Gastroesophageal sphincter (tissue), 3 donors: ENCODE measurements around the gene RAB6B.

Source experiments
- CTCF ChIP-seq, 4 experiments: fragments of 200-600 bp in 2 of 4; fragments of 450-650 bp in 2 of 4; sonication (generic) in 1 of 4; IDR thresholded peaks; one replicate each; pipeline ENCODE4 v1.5.1; 2017 to 2019; ENCODE audit warnings: antibody characterized with exemption in 4 of 4, mild to moderate bottlenecking in 2 of 4, moderate library complexity in 2 of 4
- EP300 ChIP-seq: sonication (generic); formaldehyde crosslinking; IDR thresholded peaks from one replicate; pipeline ENCODE4 v1.6.1; 2017; ENCODE audit warnings: antibody characterized with exemption, mild to moderate bottlenecking
- POLR2A ChIP-seq, 2 donors: fragments of 450-650 bp; IDR thresholded peaks; one replicate each; pipeline ENCODE4 v1.6.1; 2017; ENCODE audit warnings: antibody characterized with exemption in 2 of 2, mild to moderate bottlenecking in 2 of 2, moderate library complexity in 1 of 2
- POLR2AphosphoS5 ChIP-seq: sonication (generic); formaldehyde crosslinking; IDR thresholded peaks from one replicate; pipeline ENCODE4 v1.6.1; 2017; ENCODE audit warnings: antibody characterized with exemption

- no peak for TF ChIP-seq CTCF (IDR thresholded peaks at IDR 0.05)
- no peak for TF ChIP-seq POLR2AphosphoS5
- no peak for TF ChIP-seq POLR2A (IDR thresholded peaks at IDR 0.05)
- no peak for TF ChIP-seq EP300
Observed at GRCh38 chr3:133851266-133851906, 44.3 kb downstream of the RAB6B start.
